Globus pallidus (tissue), 1 donor: ENCODE measurements around the gene CTPS1.
A peak's percentile ranks its signal among the peaks of the same experiment; 100 is the strongest.

Source experiments
- DNase-seq: peaks from one replicate; pipeline ENCODE4 v3.0.0-alpha.2; 2015; ENCODE audit warnings: low spot score

Gene CTPS1

DNA sequence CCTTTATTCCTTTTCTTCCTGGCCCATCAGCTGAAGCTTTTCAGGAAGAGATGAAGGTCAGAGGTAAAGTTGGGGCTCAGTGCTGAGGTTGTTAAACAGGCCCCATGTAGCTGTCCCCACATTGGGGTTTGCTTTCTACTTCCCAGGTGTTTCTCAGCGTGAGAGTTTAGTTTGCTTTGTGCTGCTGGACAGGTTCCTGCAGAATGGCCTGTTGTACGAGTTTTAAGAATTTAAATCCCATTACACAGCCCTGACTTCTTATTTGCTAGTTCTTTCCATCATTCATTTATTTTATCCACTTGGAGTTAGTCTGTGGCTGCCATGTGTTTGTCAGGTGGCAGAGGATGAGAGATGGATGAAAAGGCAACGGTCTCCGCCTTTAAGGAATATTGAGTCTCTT lies 19.2 kb downstream of the CTPS1 start:
- no peak for DNase-seq

DNA sequence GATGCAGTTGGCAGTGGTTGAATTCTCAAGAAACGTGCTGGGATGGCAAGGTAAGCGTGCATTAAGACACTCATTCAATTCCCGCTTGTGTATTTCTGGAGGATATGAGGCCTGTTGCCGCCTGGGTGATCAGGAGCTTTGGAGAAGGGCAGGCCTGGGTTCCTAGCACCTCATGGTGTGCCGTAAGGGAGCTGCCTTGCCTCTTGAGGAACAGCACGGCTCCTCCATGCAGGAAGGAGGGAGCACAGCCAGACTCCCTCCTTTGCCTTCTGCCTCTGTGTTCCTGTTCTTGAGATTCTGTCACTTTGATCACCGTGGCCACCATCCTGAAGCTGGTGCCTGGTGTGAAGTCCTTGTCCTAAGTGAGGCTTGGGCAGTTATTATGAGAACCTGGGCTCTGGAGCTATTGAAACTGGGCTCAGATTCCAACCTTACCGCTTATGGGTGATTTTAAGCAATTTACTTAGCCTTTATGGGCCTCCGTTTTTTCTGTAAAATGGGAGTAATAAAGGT lies 23.7 kb downstream of the CTPS1 start:
- DNase-seq = no peak

DNA sequence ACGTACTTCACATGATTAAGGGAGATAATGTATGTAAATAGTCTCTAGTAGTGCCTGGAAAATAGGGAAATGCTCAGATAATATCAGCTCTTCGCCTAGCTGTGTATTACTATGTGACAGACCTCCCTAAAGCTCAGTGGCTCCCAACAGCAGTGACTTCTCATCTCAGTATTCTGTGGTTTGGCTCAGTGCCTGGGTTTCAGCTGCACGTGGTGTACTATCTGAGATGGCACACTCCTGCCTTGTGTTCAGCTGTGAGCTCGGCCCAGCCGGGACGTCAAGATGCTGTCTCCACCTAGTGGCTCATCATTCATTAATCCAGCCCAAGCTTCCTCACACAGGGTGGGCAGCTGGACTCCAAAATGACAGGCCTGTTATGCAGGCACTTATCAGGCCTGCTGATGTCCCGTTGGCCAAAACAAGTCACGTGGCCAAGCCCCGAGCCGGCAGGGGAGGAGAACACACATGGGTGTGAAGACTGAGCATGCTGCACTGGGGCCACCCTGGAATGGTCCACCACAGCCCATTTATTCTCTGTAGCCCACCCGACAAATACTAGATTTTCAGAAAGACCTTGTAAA lies 24.2 kb downstream of the CTPS1 start:
- DNase-seq = peak; percentile 93

DNA sequence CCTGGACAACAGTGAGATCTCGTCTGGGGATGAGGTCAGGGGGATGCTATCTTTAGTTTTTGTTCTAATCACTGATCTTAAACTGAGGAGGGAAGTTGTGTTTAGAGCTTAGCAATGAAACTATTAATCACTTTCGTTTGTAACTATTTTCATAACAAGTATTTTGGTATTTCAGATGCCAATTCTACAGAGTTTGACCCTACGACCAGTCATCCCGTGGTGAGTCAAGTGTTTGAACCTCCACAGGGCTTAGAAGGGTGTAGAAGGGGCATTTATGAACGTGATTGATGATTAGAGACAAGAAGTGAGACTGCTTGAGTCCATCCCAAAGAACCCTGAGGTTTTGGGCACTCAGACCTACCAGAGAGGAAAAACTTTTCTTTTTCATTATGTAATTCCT lies 26.4 kb downstream of the CTPS1 start:
- no peak for DNase-seq

DNA sequence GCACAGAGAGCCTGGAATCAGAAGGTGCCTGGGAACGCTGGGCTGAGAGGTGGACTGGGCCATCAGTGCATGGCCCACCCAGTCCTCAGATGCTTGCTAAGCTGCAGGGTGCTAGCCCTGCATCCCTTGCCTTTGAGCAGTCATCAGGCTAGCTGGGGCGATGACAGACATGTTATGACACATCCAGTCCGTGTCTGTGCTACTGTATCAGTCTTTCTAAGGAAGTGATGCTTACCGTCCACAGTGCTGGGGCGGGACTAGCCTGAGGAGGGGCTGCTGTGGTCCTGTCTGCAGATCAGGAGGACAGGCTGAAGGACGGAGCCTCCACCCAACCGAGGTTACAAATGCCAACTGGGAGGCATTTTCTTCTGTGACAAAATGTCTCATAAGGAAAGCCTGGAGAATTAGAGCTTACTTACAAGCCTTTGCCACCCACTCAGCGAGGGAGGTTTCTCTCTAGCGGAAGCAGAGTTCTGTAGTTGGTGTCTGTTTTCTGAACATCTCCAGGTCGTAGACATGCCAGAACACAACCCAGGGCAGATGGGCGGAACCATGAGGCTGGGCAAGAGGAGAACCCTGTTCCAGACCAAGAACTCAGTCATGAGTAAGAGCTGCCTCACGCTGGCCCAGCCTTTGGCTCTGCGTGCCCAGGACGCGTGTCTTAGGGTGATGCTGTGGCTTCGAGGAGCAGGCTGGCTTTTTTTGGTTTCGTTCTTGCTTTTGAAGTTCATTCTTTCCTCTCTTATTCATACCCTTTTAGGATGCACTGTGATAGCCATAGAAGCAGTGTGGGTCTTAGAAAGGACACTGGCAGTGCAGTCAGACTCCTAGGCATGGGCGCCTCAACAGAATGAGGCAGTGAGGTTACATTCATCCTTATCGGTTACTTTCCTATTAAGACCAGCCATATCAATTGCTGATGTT lies 27.7 kb downstream of the CTPS1 start:
- no peak for DNase-seq

DNA sequence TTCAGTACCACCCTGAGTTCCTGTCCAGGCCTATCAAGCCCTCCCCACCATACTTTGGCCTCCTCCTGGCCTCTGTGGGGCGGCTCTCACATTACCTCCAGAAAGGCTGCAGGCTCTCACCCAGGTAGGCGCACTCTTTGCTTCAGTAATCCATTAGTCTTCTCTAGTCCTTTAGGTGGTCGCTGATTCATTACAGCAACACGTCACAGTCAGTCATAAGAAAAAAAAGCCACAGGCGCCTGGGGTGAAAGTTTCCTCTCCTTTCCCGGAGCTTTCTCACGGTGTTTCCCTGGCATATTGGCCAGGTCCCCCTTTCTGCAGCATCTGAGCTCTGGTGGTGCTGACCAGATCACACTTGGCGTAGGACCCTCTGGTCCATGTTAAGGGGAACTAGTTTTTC lies 30.0 kb downstream of the CTPS1 start:
- no peak for DNase-seq

DNA sequence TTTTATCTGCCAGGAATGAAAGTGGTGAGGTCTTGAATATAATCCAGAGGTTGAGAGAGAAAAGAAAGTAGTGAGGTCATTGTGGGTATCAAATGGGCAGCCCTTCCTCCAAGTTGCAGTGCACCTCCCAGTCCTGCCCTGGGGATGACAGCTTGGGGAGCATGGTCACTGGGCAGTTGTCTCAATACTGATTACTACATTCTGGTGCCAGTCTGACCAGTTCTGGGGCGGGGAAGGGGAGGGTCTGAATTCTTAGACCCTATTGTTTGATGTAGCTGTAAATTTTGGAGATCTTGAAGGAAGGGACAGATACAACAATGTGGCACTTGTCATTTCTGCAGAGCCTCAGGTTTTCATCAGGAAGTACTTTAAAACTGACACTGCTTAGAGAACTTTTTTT lies 30.8 kb downstream of the CTPS1 start:
- no peak for DNase-seq

DNA sequence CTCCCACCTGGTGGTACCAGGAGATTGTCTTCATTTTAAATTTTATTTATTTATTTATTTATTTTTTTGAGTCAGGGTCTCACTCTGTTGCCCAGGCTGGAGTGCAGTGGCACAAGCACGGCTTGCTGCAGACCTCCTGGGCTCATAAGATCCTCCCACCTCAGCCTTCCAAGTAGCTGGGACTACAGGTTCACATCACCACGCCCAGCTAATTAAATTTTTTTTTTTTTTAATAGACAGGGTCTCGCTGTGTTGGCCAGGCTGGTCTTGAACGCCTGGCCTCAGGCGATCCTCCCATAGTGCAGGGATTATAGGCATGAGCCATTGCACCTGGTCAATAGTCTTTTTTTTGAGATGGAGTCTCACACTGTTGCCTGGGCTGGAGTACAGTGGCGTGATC lies 33.5 kb downstream of the CTPS1 start:
- no peak for DNase-seq

DNA sequence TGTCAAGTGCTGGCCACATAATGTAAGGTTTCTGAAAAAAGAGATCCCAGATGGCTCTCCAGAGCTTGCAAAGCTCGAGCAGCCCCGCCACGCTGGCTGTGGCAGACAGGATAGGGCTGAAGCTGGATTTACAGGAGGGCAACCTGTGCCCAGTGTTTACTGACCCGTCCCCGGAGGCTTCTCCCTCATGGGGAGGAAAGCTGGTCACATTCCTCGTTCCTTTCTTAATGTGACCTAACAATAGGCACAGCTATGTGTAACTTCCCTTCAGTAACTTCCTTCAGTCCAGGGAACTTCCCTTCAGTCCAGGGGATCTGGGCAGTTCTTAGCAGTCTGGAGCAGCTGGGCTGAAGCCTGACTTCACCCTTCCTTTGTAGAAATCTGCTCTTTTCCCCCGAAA lies 34.3 kb downstream of the CTPS1 start:
- DNase-seq = peak; percentile 7

DNA sequence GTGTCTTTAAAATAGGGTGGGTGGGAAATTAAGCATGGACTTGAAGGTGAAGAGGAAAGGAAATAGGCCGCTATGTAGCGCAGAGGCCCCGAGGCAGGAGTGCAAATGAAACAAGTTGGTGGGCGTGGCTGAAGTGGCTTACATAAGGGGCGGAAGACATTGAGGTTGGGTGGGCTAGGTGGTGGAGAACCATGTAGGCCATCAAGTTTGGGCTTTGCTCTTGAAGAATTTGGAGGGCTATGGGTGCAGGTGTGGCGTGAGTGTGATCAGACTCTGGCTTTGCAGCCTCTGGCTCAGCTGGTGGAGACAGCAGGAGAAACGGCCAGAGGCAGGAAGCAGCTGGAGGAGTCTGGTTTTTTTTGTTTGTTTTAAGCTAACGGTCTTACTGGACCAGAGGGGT lies 35.4 kb downstream of the CTPS1 start:
- DNase-seq = no peak

DNA sequence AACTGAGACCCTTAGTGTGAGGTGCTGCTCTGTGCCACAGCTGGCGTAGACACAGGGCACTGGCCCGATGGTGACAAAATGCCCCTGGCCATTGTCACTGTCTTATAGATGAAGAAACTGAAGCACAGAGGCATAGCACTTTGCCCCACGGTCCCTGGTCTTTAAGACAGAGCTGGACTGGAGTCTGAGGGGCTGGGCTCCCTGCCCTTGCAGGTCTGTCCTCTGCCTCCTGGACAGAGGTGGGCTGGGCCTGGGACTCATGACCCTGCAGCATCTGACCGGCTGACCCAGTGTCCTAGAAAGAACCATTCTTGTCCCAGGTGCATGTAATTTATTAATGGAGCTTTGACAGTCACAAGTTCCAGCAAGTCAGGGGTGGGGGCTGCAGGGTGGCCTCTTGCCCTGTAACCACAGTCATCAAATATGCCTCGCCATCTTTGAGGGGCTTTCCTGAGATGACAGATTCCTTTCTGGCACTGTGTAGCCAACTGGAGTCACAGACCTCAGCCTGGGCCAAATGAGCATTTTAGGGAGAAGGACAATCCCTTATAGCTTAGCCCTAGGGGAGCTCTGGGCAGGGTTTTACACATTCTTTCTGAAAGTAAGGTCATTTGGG lies 35.9 kb downstream of the CTPS1 start:
- no peak for DNase-seq

DNA sequence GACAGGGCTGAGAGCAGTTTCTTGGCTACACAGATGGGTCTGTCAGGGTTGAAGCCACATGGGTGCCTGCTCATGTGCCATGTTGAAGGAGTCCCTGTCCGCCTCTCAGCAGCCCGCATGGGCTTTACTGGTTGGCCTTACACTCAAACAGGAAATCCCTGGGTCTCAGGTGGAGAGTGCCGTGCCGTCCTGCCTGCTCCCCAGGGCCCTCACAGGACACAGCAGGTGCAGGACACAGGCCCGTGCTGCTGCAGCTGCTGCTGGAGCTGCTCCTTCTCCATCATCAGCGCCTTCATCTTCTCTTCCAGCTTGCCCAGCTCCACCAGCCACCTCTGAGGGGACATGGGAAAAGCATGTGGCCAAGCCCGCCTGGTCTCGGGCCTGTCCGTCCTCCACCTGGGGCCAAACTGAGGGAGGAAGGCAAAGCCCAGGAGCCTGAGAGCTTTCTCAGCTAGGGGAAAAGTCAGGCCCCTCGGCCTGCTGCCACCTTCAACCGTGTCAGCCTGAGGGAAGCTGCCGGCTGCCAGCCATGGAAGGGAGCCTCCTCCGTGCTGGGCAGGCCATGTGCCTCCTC lies 36.5 kb downstream of the CTPS1 start:
- no peak for DNase-seq

DNA sequence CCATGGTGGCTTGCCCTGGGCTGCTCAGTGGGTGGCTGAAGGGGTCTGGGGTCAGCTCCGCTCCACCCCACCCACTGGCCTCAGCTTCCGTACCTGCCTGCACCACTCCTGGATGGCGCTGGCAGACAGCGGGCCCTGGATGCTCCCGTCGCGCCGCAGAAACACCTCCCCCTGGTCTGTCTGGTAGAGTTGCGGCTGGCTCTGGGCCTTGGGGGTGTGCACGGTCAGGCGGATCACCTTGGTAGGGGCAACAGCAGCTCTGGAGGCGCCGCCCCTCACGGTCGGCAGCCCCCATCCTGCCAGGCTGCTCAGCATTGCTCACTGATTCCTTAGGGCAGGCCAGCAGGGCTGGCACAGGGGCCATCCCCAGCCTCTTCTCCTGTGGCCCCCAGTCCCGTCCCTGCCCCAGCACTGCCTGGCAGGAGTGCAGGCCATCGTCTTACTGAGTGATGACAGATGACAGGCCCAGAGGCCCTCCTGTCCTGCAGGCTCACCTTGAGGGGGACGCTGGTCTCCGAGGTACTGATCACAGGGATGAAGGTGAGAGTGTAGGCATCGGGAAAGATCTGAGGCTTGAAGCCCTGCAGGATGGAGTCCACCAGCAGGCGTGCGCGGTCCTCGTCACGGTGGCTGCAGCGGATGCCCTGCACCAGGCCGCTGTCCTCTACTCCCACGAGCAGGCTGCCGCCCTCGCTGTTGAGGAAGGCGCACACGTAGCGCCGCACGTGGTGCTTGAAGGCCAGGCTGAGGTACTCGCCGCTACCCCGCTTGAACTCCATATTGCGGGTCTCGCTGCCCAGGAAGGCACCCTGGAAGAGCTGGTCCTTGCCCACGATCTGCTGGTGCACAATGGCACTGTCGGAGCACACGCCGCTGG lies 37.9 kb downstream of the CTPS1 start:
- DNase-seq = no peak

DNA sequence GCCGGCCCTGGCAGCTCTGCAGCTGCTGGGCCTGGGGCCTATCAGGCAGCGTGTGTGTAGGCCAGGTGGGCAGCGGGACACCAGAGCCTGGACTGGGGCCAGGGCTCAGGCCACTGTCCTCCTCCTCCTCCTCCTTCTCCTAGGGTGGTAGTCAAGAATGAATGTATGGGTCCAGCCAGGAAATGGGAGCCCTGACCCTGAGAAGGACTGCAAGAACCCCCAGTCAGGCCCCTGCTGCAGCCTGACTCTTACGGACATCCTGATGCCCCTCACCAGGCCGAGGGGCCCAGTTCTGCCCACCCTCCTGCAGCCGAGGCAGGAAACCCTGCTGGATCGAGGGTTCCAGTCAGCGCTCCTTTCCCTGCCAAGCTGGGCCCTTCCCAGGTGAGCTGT lies 38.5 kb downstream of the CTPS1 start:
- no peak for DNase-seq

DNA sequence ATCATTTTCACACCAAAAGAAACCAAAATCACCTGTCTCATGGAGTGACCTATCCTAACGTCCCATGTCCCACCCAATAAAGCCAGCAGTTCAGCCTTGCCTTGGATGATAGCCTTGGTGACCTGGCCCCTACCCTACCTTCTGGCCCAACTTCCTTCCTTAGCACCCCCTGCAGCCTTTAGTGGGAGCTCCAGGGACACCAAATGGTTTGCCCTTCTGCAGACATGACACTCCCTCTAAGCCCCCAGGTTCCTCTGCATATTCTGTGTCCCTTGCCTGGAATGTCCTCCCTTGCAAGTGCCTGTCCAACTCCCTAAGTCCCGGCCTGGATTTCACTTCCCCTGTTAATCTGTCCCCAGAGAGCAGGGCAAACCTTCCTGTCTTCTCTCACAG lies 39.9 kb downstream of the CTPS1 start:
- DNase-seq = no peak

DNA sequence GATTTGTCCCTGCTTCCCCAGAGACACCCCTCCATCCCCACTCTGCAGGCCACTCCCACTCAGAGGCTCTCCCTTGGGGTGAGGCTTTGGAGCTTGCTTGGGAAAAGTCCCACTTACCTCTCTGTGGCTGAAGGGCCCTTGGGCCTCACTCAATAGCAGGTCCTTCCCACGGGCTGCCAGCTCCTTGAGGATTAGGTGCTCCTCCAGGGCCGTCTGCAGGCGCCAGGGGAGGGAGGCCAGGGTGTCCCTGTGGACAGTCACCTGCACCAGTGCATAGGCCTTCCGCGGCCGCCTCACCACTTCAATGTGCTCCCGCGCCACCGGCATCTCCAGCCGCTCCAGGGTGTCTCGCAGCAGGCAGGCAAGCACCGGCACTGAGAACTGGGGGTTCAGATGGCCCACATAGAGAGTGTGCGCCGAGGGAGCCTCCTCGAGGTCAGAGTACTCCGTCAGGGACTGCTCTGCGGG lies 40.6 kb downstream of the CTPS1 start:
- DNase-seq = no peak

DNA sequence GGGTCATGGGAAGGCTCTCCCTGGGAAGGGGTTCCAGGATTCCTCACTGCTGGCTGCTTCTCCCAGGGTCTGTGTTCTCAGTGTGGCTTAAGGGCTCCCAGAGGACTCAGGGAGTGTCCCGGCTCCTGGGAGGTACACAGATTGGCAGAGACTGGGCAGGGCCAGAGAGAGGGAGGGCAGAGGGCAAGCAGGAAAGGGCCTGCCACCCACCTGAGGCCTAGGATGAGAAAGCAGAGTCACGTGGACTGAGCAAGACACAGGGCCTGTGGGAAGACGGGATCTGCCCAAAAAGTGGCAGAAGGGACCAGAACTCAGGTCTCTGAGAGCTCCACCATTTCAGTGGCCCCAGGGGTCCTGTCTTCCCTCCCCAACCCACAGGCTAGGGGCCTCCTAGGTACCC lies 41.2 kb downstream of the CTPS1 start:
- DNase-seq = no peak

DNA sequence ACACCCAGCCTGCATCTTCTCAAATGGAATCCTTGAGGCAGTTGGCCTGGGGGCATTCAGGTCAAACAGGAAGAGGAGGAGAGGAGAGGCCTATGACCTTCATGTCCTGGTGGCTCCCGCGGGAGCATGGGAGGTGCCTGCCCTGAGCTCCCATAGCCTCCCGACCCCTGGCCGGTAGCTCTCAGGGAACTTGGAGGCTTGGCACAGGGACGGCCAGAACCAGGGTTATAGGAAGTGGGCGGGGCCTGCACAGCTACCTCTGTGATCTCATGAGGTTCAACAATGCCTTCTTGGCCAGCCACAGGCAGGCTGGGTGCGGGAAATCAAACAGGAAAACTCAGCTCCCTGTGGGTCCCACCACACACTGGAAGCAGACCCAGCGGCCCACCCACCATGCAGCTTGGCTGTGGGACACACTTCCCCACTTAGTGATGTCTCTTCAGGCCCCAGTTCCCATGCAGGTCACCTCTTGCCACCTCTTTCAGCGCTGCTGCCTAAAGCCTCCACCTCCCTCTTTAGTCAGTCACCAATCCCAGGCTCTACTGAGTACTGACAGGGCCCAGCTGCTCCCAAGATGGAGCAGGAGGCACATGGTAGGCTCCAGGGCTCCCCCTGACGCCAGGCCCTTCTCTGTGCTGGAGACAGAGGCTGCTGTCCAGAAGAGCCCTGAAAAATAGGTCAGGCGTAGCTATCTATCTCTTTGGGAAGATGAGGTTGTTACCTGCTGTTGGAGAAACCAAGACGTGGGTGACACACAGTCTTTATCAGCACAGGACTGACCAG lies 42.2 kb downstream of the CTPS1 start, which contains the start of gene SLFNL1:
SLFNL1 (minus strand) TSS at position 200 of the 783 bp plus-strand sequence. CDS start 1,065 bp downstream, outside the sequence.
- DNase-seq = no peak

DNA sequence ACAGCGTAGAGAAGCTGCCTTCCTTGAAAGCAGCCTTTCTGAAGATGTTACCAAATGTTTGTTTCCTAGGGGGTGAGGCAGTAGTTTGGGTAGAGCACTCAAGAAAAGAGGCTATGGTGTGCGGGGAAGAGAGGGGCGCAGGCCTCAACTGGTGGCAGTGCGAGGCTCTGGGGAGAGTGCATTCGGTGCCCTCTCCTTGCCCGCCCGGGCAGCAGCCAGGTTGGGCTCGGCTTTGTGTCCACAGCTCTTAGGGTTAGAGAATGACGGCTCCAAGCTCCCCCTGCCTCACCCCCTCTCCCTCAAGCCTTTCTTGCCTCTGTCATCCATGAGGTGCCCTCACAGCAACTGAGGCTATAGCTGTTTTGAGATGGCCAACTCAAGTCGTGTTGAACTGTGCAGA lies 42.9 kb downstream of the CTPS1 start:
- no peak for DNase-seq

DNA sequence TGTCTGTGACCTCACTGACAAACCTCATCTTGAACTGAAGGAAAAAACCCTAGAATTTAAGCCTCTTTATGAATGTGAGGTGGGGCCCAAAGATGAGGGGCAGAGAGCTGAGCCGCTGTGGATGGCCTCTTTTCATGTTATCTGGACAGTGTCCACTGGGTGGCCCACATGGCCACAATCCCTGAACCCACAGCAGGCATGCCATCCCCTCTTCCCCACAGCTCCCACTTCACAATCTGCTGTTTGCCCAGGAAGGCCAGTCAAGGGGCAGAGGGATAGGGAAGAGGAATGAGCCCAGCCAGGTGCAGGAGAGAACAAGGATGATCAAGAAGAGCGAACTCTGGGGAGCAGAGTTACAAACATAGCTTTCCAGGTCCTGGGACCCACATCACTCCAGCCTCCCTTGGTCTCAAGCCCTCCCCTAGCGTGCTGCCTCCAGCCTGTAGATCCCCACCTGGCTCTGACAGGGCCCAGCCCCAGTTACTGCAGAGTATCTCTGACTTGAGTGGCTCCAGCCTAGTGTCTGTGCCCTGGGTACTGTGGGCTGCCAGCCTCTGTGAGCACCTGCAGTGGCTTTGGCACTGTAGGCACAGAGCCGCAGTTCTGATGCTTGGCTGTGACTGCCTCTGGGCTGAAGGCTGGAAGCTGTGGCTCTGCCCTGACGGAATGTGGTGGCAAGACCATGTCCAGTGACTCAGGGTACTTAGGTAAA lies 43.9 kb downstream of the CTPS1 start:
- no peak for DNase-seq
